GM19099 (cell line): Measurements from ENCODE around the gene PLA2G4A.

Experiments used
- POLR2A ChIP-seq: IDR thresholded peaks from 3 replicates; pipeline ENCODE4 v1.6.1; 2011; ENCODE audit warnings: low read depth; ENCODE audit not compliant: insufficient read length; ENCODE audit errors: extremely low read depth

The PLA2G4A gene

GRCh38 chr1:186819126-186819525, 9.6 kb upstream of the PLA2G4A start:
- TF ChIP-seq POLR2A: no peak

- TF ChIP-seq POLR2A: no peak
Measured at GRCh38 chr1:186819563-186819962, 9.2 kb upstream of the PLA2G4A start.

GRCh38 chr1:186829686-186830587, 1.2 kb downstream of the PLA2G4A start:
- TF ChIP-seq POLR2A: no peak

- TF ChIP-seq POLR2A: no peak
Measured at GRCh38 chr1:186831168-186831567, 2.4 kb downstream of the PLA2G4A start.

- TF ChIP-seq POLR2A: no peak
Measured at GRCh38 chr1:186834399-186834958, 5.7 kb downstream of the PLA2G4A start.

- no peak for TF ChIP-seq POLR2A
Measured at GRCh38 chr1:186835448-186835847, 6.7 kb downstream of the PLA2G4A start.

GRCh38 chr1:186837806-186838205, 9.1 kb downstream of the PLA2G4A start:
- no peak for TF ChIP-seq POLR2A

GRCh38 chr1:186838380-186839040, 9.8 kb downstream of the PLA2G4A start:
- TF ChIP-seq POLR2A: no peak

- TF ChIP-seq POLR2A: no peak
Measured at GRCh38 chr1:186839041-186839400, 10.3 kb downstream of the PLA2G4A start.

- no peak for TF ChIP-seq POLR2A
Measured at GRCh38 chr1:186841599-186841998, 12.8 kb downstream of the PLA2G4A start.

GRCh38 chr1:186842547-186842946, 13.8 kb downstream of the PLA2G4A start:
- TF ChIP-seq POLR2A: no peak

GRCh38 chr1:186843226-186843625, 14.5 kb downstream of the PLA2G4A start:
- TF ChIP-seq POLR2A: no peak

GRCh38 chr1:186843931-186844330, 15.2 kb downstream of the PLA2G4A start:
- no peak for TF ChIP-seq POLR2A

GRCh38 chr1:186845576-186846210, 16.9 kb downstream of the PLA2G4A start:
- TF ChIP-seq POLR2A: no peak

GRCh38 chr1:186848509-186849130, 19.9 kb downstream of the PLA2G4A start:
- TF ChIP-seq POLR2A: no peak
